ENCODE measurements around the gene KCNH2. TPM values are rescaled to one million over a fixed set of nuclear protein-coding genes. Genes with fewer than 3 reads are reported as not detected.

The KCNH2 gene
- total and polyA plus RNA-seq, 12 donors = 50.2 to 126 (median 78.4) TPM

- peaks cover 0 to 53% (median 32%) of the 10 kb centered on the region in 7 donors for H3K27me3 ChIP-seq
Observed at GRCh38 chr7:150898475-150899011, 79.6 kb downstream of the KCNH2 start.

DNA sequence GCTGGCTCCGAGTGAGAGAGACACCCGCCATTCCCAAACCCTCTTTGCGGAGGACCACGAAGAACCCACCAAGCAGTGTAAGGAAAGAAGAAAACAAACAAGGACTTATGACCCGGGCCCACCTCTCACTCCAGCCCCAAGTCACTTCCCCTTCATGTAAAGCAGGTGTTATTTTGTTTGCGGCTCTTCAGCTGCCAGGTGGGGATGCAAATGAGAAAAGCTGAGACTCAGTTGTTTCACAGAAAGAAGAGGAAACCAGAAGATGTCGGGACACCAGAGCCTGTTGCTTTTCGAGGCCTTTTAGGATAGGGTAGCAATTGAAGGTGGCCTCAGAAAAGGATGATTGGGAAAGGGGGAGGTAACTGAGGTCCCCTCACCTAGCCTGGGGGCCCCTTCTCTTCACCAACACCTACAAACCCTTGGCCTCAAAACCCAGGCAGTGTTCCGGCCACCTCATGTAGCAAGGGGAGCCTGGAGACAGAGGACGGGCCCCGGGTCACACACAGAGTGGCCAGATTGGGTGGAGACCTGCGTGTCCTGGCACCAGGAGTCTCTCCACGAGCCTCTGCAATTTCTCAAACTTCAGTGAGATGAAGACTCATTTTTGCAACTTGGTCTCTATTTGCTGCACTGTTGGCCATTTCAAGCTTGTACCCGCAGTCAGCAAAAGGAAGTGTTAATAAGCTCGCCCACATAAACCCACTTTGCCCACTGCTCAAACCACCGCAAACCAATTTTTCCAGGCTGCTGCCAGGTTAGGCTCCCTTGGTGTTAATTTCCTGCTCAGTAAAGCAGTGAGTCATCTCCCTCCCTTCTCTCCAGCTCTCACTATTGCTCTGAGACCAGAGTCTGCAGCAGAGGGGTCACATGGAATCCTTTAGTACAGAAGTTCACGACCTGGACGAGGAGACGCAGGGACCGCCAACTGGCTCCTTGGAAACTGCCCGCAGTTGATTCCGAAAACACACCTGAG is 80.3 kb downstream of the KCNH2 start:
- no peak overlapping the region for H3K4me3 ChIP-seq
- peaks cover 0 to 16% (median 7%) of the 10 kb centered on the region in 11 donors for H3K9me3 ChIP-seq
- TF ChIP-seq, protein P1, sequence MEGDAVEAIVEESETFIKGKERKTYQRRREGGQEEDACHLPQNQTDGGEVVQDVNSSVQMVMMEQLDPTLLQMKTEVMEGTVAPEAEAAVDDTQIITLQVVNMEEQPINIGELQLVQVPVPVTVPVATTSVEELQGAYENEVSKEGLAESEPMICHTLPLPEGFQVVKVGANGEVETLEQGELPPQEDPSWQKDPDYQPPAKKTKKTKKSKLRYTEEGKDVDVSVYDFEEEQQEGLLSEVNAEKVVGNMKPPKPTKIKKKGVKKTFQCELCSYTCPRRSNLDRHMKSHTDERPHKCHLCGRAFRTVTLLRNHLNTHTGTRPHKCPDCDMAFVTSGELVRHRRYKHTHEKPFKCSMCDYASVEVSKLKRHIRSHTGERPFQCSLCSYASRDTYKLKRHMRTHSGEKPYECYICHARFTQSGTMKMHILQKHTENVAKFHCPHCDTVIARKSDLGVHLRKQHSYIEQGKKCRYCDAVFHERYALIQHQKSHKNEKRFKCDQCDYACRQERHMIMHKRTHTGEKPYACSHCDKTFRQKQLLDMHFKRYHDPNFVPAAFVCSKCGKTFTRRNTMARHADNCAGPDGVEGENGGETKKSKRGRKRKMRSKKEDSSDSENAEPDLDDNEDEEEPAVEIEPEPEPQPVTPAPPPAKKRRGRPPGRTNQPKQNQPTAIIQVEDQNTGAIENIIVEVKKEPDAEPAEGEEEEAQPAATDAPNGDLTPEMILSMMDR (IDR thresholded peaks at IDR 0.05) = no peak
- peaks cover 0 to 50% (median 32%) of the 10 kb centered on the region in 7 donors for H3K27me3 ChIP-seq
- no peak for ATAC-seq
- no peaks in the 10 kb centered on the region for H3K36me3 ChIP-seq
- intact Hi-C loops (cut with DNase I) = loop anchor here (1.0 to 10.0 kb wide), 6 partner anchors 55 to 217 kb away; no protein-coding TSS in a partner anchor
- peaks cover 0 to 17% (median 8%) of the 10 kb centered on the region in 9 donors for H3K4me1 ChIP-seq
- no peak for DNase-seq
- no peak overlapping the region for H3K27ac ChIP-seq
- 59 to 73% methylated on average over 22 of the region's 22 CpGs for WGBS, 2 donors

More at GRCh38 chr7:150898475-150899011, 79.6 kb downstream of the KCNH2 start:
- Histone ChIP-seq H3K4me3 (no peak overlapping the region), H3K27ac (no peak overlapping the region), H3K9me3 (peaks cover 0 to 8% (median 2%) of the 10 kb centered on the region in 11 donors), H3K4me1 (peaks cover 0 to 25% (median 9%) of the 10 kb centered on the region in 9 donors), H3K36me3 (no peaks in the 10 kb centered on the region)
- TF ChIP-seq, protein P1 (IDR thresholded peaks at IDR 0.05) = peak; percentile 84 to 97 (median 95)
- ATAC-seq = peak; percentile 48 to 87 (median 68)
- DNase-seq = peak; percentile 74 to 81
- intact Hi-C loops (cut with DNase I) = loop anchor here (1.0 to 10.0 kb wide), 6 partner anchors 54 to 216 kb away; no protein-coding TSS in a partner anchor
- WGBS, 2 donors = 11 to 12% methylated on average over 22 of the region's 22 CpGs

GRCh38 chr7:150896562-150897209 is 81.4 kb downstream of the KCNH2 start:
- Histone ChIP-seq H3K4me3 (no peak overlapping the region), H3K9me3 (peaks cover 0 to 17% (median 7%) of the 10 kb centered on the region in 11 donors), H3K27me3 (peaks cover 0 to 50% (median 32%) of the 10 kb centered on the region in 7 donors), H3K36me3 (no peaks in the 10 kb centered on the region), H3K4me1 (peaks cover 0 to 7% (median under 1%) of the 10 kb centered on the region in 9 donors), H3K27ac (no peak overlapping the region)
- TF ChIP-seq, protein P1 (IDR thresholded peaks at IDR 0.05) = no peak
- DNase-seq = no peak
- intact Hi-C loops (cut with DNase I) = loop anchor here in 2 of 10 donors (5.0 to 10.0 kb wide), 3 partner anchors 56 to 218 kb away; no protein-coding TSS in a partner anchor
- no peak for ATAC-seq
- 64 to 71% methylated on average over 10 of the region's 10 CpGs for WGBS, 2 donors

GRCh38 chr7:150895809-150896208 is 82.3 kb downstream of the KCNH2 start:
- ATAC-seq = no peak
- peaks cover 0 to 46% (median 32%) of the 10 kb centered on the region in 7 donors for H3K27me3 ChIP-seq
- peaks cover 0 to 17% (median 7%) of the 10 kb centered on the region in 11 donors for H3K9me3 ChIP-seq
- no peak for DNase-seq
- intact Hi-C loops (cut with DNase I) = loop anchor here in 2 of 10 donors (5.0 to 10.0 kb wide), 3 partner anchors 56 to 219 kb away; no protein-coding TSS in a partner anchor
- TF ChIP-seq, protein P1 (IDR thresholded peaks at IDR 0.05) = no peak
- H3K4me1 ChIP-seq = peaks cover 0 to 7% (median 0%) of the 10 kb centered on the region in 9 donors
- no peaks in the 10 kb centered on the region for H3K36me3 ChIP-seq
- no peak overlapping the region for H3K27ac ChIP-seq
- WGBS, 2 donors = 72 to 78% methylated on average over 2 of the region's 2 CpGs
- H3K4me3 ChIP-seq = no peak overlapping the region
